ENCODE measurements around the gene SF3A2. TPM values are rescaled to one million over a fixed set of nuclear protein-coding genes. Genes with fewer than 3 reads are reported as not detected.

The SF3A2 gene
- total RNA-seq, 4 donors from 2014 or later = 23.9 to 29.2 (median 26.5) TPM

GRCh38 chr19:2237051-2237868, 636 bp downstream of the SF3A2 start:
- DNase-seq (no peak), ATAC-seq (peak; percentile 9 to 24)
- Histone ChIP-seq H3K36me3 (peaks cover 0 to 9% of the 10 kb centered on the region in 2 donors), H3K27ac (peak overlapping the region; percentile 94 to 98 (median 97)), H3K4me1 (peaks cover 56 to 65% of the 10 kb centered on the region in 2 donors), H3K4me3 (peak overlapping the region; percentile 67 to 94 (median 86)), H3K27me3 (no peaks in the 10 kb centered on the region), H3K9me3 (no peaks in the 10 kb centered on the region)
- no peak for TF ChIP-seq CTCF (IDR thresholded peaks at IDR 0.05 in 4 of 5, conservative IDR thresholded peaks at IDR 0.05 in 1 of 5)
- TF ChIP-seq POLR2A (IDR thresholded peaks at IDR 0.05) = no peak
- in situ Hi-C loops (cut with MboI; ENCODE audit: low sequenced_read_pairs in 4 of 4) (loop anchor here in 2 of 4 donors (5.0 to 10.0 kb wide), 2 partner anchors 40 to 82 kb away; partner anchors contain the start of gene AP3D1 (in 1 of the 2)), intact Hi-C loops (cut with DNase I; ENCODE audit: low total_unique reads) (no loop called here)

GRCh38 chr19:2237869-2238153, 1.2 kb downstream of the SF3A2 start:
- H3K4me3 ChIP-seq = peak overlapping the region; percentile 67 to 94 (median 86)
- TF ChIP-seq CTCF (IDR thresholded peaks at IDR 0.05 in 4 of 5, conservative IDR thresholded peaks at IDR 0.05 in 1 of 5) = no peak
- TF ChIP-seq POLR2A (IDR thresholded peaks at IDR 0.05) = no peak
- intact Hi-C loops (cut with DNase I; ENCODE audit: low total_unique reads) = no loop called here
- no peaks in the 10 kb centered on the region for H3K9me3 ChIP-seq
- H3K4me1 ChIP-seq = peaks cover 56 to 71% of the 10 kb centered on the region in 2 donors
- H3K27ac ChIP-seq = peak overlapping the region; percentile 94 to 98 (median 97)
- ATAC-seq = no peak
- H3K27me3 ChIP-seq = no peaks in the 10 kb centered on the region
- no peak for DNase-seq
- H3K36me3 ChIP-seq = peaks cover 0 to 9% of the 10 kb centered on the region in 2 donors
- in situ Hi-C loops (cut with MboI; ENCODE audit: low sequenced_read_pairs in 4 of 4) = loop anchor here in 2 of 4 donors (5.0 to 10.0 kb wide), 2 partner anchors 39 to 83 kb away; partner anchors contain the start of gene AP3D1 (in 1 of the 2)

GRCh38 chr19:2239173-2239572, 2.5 kb downstream of the SF3A2 start:
- H3K27me3 ChIP-seq = no peaks in the 10 kb centered on the region
- DNase-seq (no peak), ATAC-seq (no peak)
- H3K36me3 ChIP-seq = peaks cover 0 to 10% of the 10 kb centered on the region in 2 donors
- H3K4me3 ChIP-seq = peak overlapping the region in 3 of 4 donors; percentile 43 to 55 (median 53)
- in situ Hi-C loops (cut with MboI; ENCODE audit: low sequenced_read_pairs in 4 of 4) (loop anchor here in 2 of 4 donors (5.0 to 10.0 kb wide), 2 partner anchors 38 to 84 kb away; partner anchors contain the start of gene AP3D1 (in 1 of the 2)), intact Hi-C loops (cut with DNase I; ENCODE audit: low total_unique reads) (no loop called here)
- no peaks in the 10 kb centered on the region for H3K9me3 ChIP-seq
- H3K27ac ChIP-seq = peak overlapping the region; percentile 91 to 98 (median 96)
- TF ChIP-seq POLR2A (IDR thresholded peaks at IDR 0.05) (no peak), CTCF (IDR thresholded peaks at IDR 0.05 in 4 of 5, conservative IDR thresholded peaks at IDR 0.05 in 1 of 5) (no peak)
- H3K4me1 ChIP-seq = peaks cover 55 to 74% of the 10 kb centered on the region in 2 donors

GRCh38 chr19:2239771-2240770, 3.4 kb downstream of the SF3A2 start:
- intact Hi-C loops (cut with DNase I; ENCODE audit: low total_unique reads) = no loop called here
- peaks cover 0 to 19% of the 10 kb centered on the region in 2 donors for H3K36me3 ChIP-seq
- H3K27ac ChIP-seq = peak overlapping the region; percentile 91 to 98 (median 96)
- peak overlapping the region; percentile 43 to 55 (median 54) for H3K4me3 ChIP-seq
- H3K9me3 ChIP-seq = no peaks in the 10 kb centered on the region
- no peak for TF ChIP-seq CTCF (IDR thresholded peaks at IDR 0.05 in 4 of 5, conservative IDR thresholded peaks at IDR 0.05 in 1 of 5)
- no peak for TF ChIP-seq POLR2A (IDR thresholded peaks at IDR 0.05)
- ATAC-seq (peak in 1 of 2 donors; percentile 26), DNase-seq (peak in 1 of 2 donors; percentile 73)
- H3K27me3 ChIP-seq = no peaks in the 10 kb centered on the region
- in situ Hi-C loops (cut with MboI; ENCODE audit: low sequenced_read_pairs in 4 of 4) = loop anchor here in 2 of 4 donors (5.0 to 10.0 kb wide), 2 partner anchors 37 to 85 kb away; partner anchors contain the start of gene AP3D1 (in 1 of the 2)
- peaks cover 47 to 69% of the 10 kb centered on the region in 2 donors for H3K4me1 ChIP-seq

Measured in gastrocnemius medialis (tissue), 4 donors.